Stimulated activated CD4-positive, alpha-beta T cell treated with anti-CD3 and anti-CD28 coated beads, Interleukin-1b, Interleukin-23, amount 100 ng/mL, for 1 hour (primary cell): ENCODE results near the gene UBE2E2.

Source experiments
- DNase-seq, 2 donors: peaks; one replicate each; pipeline ENCODE4 v3.0.0-alpha.2; 2020; ENCODE audit warnings: low read depth in 2 of 2

The UBE2E2 gene

GRCh38 chr3:23276913-23277658 lies 74.0 kb downstream of the UBE2E2 start:
- no peak for DNase-seq

- no peak for DNase-seq
Measured at GRCh38 chr3:23277688-23278087, 74.6 kb downstream of the UBE2E2 start.

GRCh38 chr3:23283625-23284024 lies 80.5 kb downstream of the UBE2E2 start:
- DNase-seq = no peak

GRCh38 chr3:23288286-23288685 lies 85.2 kb downstream of the UBE2E2 start:
- DNase-seq = no peak

GRCh38 chr3:23288715-23289114 lies 85.6 kb downstream of the UBE2E2 start:
- DNase-seq = no peak

GRCh38 chr3:23292432-23292831 lies 89.3 kb downstream of the UBE2E2 start:
- DNase-seq = no peak

GRCh38 chr3:23294770-23295387 lies 91.8 kb downstream of the UBE2E2 start:
- no peak for DNase-seq

GRCh38 chr3:23301819-23302218 lies 98.7 kb downstream of the UBE2E2 start:
- no peak for DNase-seq

GRCh38 chr3:23302271-23302670 lies 99.1 kb downstream of the UBE2E2 start:
- DNase-seq = no peak

- no peak for DNase-seq
Measured at GRCh38 chr3:23303601-23304217, 100.6 kb downstream of the UBE2E2 start.

- DNase-seq = no peak
Measured at GRCh38 chr3:23304424-23304823, 101.3 kb downstream of the UBE2E2 start.

GRCh38 chr3:23308986-23309625 lies 106.0 kb downstream of the UBE2E2 start:
- DNase-seq = no peak

GRCh38 chr3:23312866-23313265 lies 109.7 kb downstream of the UBE2E2 start:
- DNase-seq = no peak

- DNase-seq = no peak
Measured at GRCh38 chr3:23314981-23315762, 112.0 kb downstream of the UBE2E2 start.

GRCh38 chr3:23316924-23317323 lies 113.8 kb downstream of the UBE2E2 start:
- DNase-seq = no peak

- DNase-seq = no peak
Measured at GRCh38 chr3:23319366-23320312, 116.5 kb downstream of the UBE2E2 start.

GRCh38 chr3:23320586-23321570 lies 117.8 kb downstream of the UBE2E2 start:
- no peak for DNase-seq

GRCh38 chr3:23324745-23325144 lies 121.6 kb downstream of the UBE2E2 start:
- DNase-seq = no peak

- DNase-seq = no peak
Measured at GRCh38 chr3:23325466-23326065, 122.4 kb downstream of the UBE2E2 start.
